ENCODE measurements around the gene RNF187.

The RNF187 gene

GRCh38 chr1:228459091-228459993 is 27.8 kb upstream of the RNF187 start:
- H3K9ac ChIP-seq (ENCODE audit: low read depth, low read length, poor library complexity, severe bottlenecking): no peak overlapping the region
- H3K9me2 ChIP-seq (replicated peaks; ENCODE audit: low read depth, low read length): no peaks in the 10 kb centered on the region
- no peaks in the 10 kb centered on the region for H3K9me3 ChIP-seq (ENCODE audit: insufficient read depth, low read depth, low read length)
- H3K4me2 ChIP-seq (ENCODE audit: low read depth, low read length, poor library complexity, severe bottlenecking): no peak overlapping the region
- H3K4me3 ChIP-seq (ENCODE audit: low read length, poor library complexity, severe bottlenecking): no peak overlapping the region
- H3K79me2 ChIP-seq (ENCODE audit: insufficient read depth, low read length): no peaks in the 10 kb centered on the region
- no peaks in the 10 kb centered on the region for H3K27me3 ChIP-seq (ENCODE audit: insufficient read depth, low read length, poor library complexity, severe bottlenecking)
- no peaks in the 10 kb centered on the region for H3F3A ChIP-seq (ENCODE audit: low read depth)
- H3K4me1 ChIP-seq (ENCODE audit: insufficient read depth, low read length, poor library complexity, severe bottlenecking): no peaks in the 10 kb centered on the region
- H3K36me3 ChIP-seq (ENCODE audit: insufficient read depth, low read length): no peaks in the 10 kb centered on the region
- H2AFZ ChIP-seq (ENCODE audit: low read length): no peak overlapping the region
- no peaks in the 10 kb centered on the region for H4K20me1 ChIP-seq (ENCODE audit: insufficient read depth, low read length, poor library complexity, severe bottlenecking)
- no peak for TF ChIP-seq CTCF (conservative IDR thresholded peaks at IDR 0.05; ENCODE audit: low read length)
- TF ChIP-seq EZH2phosphoT487 (IDR thresholded peaks at IDR 0.05; ENCODE audit: borderline replicate concordance): no peak

DNA sequence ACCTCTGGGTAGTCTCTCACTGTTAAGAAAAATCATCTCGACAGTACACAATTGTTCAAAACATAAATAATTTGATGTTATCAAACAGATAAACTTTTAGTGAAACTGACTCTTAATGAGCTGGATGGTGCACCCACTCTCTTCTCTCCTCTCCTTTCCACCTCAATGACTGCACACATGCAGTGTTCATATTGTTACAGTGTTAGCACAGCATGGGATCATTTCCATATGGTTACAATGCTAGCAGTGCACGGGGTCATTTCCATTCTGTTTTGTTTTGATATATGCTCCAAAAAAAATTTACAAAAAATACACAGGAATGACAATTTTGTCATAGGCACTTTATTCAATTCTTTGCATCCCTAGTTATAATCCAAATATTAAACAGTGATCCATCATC is 26.4 kb upstream of the RNF187 start:
- Histone ChIP-seq H4K20me1 (ENCODE audit: insufficient read depth, low read length, poor library complexity, severe bottlenecking) (no peaks in the 10 kb centered on the region), H3K9me2 (replicated peaks; ENCODE audit: low read depth, low read length) (no peaks in the 10 kb centered on the region), H3K9ac (ENCODE audit: low read depth, low read length, poor library complexity, severe bottlenecking) (no peak overlapping the region), H2AFZ (ENCODE audit: low read length) (no peak overlapping the region), H3K36me3 (ENCODE audit: insufficient read depth, low read length) (no peaks in the 10 kb centered on the region), H3K4me2 (ENCODE audit: low read depth, low read length, poor library complexity, severe bottlenecking) (no peak overlapping the region), H3K27me3 (ENCODE audit: insufficient read depth, low read length, poor library complexity, severe bottlenecking) (no peaks in the 10 kb centered on the region), H3K9me3 (ENCODE audit: insufficient read depth, low read depth, low read length) (no peaks in the 10 kb centered on the region), H3F3A (ENCODE audit: low read depth) (no peaks in the 10 kb centered on the region), H3K4me1 (ENCODE audit: insufficient read depth, low read length, poor library complexity, severe bottlenecking) (peaks cover 4% of the 10 kb centered on the region), H3K79me2 (ENCODE audit: insufficient read depth, low read length) (no peaks in the 10 kb centered on the region), H3K4me3 (ENCODE audit: low read length, poor library complexity, severe bottlenecking) (no peak overlapping the region)
- TF ChIP-seq EZH2phosphoT487 (IDR thresholded peaks at IDR 0.05; ENCODE audit: borderline replicate concordance) (no peak), CTCF (conservative IDR thresholded peaks at IDR 0.05; ENCODE audit: low read length) (no peak)

- no peaks in the 10 kb centered on the region for H3K9me2 ChIP-seq (replicated peaks; ENCODE audit: low read depth, low read length)
- H3K4me2 ChIP-seq (ENCODE audit: low read depth, low read length, poor library complexity, severe bottlenecking): no peak overlapping the region
- no peaks in the 10 kb centered on the region for H3K36me3 ChIP-seq (ENCODE audit: insufficient read depth, low read length)
- H3K4me1 ChIP-seq (ENCODE audit: insufficient read depth, low read length, poor library complexity, severe bottlenecking): peaks cover 8% of the 10 kb centered on the region
- no peaks in the 10 kb centered on the region for H3K79me2 ChIP-seq (ENCODE audit: insufficient read depth, low read length)
- H3F3A ChIP-seq (ENCODE audit: low read depth): no peaks in the 10 kb centered on the region
- TF ChIP-seq CTCF (conservative IDR thresholded peaks at IDR 0.05; ENCODE audit: low read length) (no peak), EZH2phosphoT487 (IDR thresholded peaks at IDR 0.05; ENCODE audit: borderline replicate concordance) (no peak)
- no peak overlapping the region for H2AFZ ChIP-seq (ENCODE audit: low read length)
- H3K4me3 ChIP-seq (ENCODE audit: low read length, poor library complexity, severe bottlenecking): no peak overlapping the region
- H4K20me1 ChIP-seq (ENCODE audit: insufficient read depth, low read length, poor library complexity, severe bottlenecking): no peaks in the 10 kb centered on the region
- H3K9ac ChIP-seq (ENCODE audit: low read depth, low read length, poor library complexity, severe bottlenecking): no peak overlapping the region
- H3K9me3 ChIP-seq (ENCODE audit: insufficient read depth, low read depth, low read length): no peaks in the 10 kb centered on the region
- H3K27me3 ChIP-seq (ENCODE audit: insufficient read depth, low read length, poor library complexity, severe bottlenecking): no peaks in the 10 kb centered on the region
Observed at GRCh38 chr1:228462560-228462959, 24.6 kb upstream of the RNF187 start.
